ENCODE results near the gene EHMT2.

DNA sequence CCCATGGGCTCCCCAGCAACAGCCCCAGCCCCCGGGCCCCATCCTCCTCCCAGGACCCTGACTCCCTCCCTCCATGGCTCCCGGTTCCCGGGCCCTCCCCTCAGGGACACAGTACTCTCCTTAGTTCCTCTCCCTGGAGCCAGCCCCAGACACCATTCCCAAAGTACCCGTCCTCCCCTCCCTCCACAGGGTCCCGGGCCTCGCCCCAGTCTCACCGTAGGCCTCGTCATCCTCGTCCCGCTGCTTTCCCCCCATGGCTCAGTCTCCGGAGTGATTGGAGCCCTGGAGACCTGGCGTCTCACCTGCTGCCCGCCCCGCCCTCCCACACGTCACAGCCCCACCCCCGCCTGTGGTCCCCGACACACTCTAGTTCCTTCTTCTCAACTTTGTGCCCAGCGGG is 18.8 kb downstream of the EHMT2 start, which contains the start of gene SLC44A4:
- TF ChIP-seq, protein P1, sequence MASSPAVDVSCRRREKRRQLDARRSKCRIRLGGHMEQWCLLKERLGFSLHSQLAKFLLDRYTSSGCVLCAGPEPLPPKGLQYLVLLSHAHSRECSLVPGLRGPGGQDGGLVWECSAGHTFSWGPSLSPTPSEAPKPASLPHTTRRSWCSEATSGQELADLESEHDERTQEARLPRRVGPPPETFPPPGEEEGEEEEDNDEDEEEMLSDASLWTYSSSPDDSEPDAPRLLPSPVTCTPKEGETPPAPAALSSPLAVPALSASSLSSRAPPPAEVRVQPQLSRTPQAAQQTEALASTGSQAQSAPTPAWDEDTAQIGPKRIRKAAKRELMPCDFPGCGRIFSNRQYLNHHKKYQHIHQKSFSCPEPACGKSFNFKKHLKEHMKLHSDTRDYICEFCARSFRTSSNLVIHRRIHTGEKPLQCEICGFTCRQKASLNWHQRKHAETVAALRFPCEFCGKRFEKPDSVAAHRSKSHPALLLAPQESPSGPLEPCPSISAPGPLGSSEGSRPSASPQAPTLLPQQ (tag by site-specific recombination; IDR thresholded peaks at IDR 0.05) = no peak
- TF ChIP-seq, protein P2, sequence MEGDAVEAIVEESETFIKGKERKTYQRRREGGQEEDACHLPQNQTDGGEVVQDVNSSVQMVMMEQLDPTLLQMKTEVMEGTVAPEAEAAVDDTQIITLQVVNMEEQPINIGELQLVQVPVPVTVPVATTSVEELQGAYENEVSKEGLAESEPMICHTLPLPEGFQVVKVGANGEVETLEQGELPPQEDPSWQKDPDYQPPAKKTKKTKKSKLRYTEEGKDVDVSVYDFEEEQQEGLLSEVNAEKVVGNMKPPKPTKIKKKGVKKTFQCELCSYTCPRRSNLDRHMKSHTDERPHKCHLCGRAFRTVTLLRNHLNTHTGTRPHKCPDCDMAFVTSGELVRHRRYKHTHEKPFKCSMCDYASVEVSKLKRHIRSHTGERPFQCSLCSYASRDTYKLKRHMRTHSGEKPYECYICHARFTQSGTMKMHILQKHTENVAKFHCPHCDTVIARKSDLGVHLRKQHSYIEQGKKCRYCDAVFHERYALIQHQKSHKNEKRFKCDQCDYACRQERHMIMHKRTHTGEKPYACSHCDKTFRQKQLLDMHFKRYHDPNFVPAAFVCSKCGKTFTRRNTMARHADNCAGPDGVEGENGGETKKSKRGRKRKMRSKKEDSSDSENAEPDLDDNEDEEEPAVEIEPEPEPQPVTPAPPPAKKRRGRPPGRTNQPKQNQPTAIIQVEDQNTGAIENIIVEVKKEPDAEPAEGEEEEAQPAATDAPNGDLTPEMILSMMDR (tag by site-specific recombination; IDR thresholded peaks at IDR 0.05) = no peak
- TF ChIP-seq ZNF24 (tag by site-specific recombination; IDR thresholded peaks at IDR 0.05) = no peak
- no peak for TF ChIP-seq HOXC10 (CRISPR knock-in tag; IDR thresholded peaks at IDR 0.05)
- no peak for TF ChIP-seq ZNF560 (tag by site-specific recombination; IDR thresholded peaks at IDR 0.05; ENCODE audit: borderline replicate concordance)
- no peak for TF ChIP-seq ATF2 (tag by site-specific recombination; IDR thresholded peaks at IDR 0.05; ENCODE audit: low read depth)
- no peak for TF ChIP-seq TRIM28 (IDR thresholded peaks at IDR 0.05; ENCODE audit: borderline replicate concordance, low read length)
- TF ChIP-seq, protein P3, sequence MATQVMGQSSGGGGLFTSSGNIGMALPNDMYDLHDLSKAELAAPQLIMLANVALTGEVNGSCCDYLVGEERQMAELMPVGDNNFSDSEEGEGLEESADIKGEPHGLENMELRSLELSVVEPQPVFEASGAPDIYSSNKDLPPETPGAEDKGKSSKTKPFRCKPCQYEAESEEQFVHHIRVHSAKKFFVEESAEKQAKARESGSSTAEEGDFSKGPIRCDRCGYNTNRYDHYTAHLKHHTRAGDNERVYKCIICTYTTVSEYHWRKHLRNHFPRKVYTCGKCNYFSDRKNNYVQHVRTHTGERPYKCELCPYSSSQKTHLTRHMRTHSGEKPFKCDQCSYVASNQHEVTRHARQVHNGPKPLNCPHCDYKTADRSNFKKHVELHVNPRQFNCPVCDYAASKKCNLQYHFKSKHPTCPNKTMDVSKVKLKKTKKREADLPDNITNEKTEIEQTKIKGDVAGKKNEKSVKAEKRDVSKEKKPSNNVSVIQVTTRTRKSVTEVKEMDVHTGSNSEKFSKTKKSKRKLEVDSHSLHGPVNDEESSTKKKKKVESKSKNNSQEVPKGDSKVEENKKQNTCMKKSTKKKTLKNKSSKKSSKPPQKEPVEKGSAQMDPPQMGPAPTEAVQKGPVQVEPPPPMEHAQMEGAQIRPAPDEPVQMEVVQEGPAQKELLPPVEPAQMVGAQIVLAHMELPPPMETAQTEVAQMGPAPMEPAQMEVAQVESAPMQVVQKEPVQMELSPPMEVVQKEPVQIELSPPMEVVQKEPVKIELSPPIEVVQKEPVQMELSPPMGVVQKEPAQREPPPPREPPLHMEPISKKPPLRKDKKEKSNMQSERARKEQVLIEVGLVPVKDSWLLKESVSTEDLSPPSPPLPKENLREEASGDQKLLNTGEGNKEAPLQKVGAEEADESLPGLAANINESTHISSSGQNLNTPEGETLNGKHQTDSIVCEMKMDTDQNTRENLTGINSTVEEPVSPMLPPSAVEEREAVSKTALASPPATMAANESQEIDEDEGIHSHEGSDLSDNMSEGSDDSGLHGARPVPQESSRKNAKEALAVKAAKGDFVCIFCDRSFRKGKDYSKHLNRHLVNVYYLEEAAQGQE (tag by site-specific recombination; IDR thresholded peaks at IDR 0.05) = no peak
- no peak for TF ChIP-seq ZNF341 (tag by site-specific recombination; IDR thresholded peaks at IDR 0.05; ENCODE audit: low read depth)
- TF ChIP-seq ZNF311 (tag by site-specific recombination; IDR thresholded peaks at IDR 0.05; ENCODE audit: borderline replicate concordance) = no peak
